Loucy (cell line): ENCODE measurements around the gene TOPBP1.

Experiments
- H2AFZ ChIP-seq: fragments of 200-600 bp; sonication (generic); 2 replicates; pipeline ENCODE4 v1.6.0; 2016; ENCODE audit warnings: antibody characterized with exemption, mild to moderate bottlenecking, low read length, moderate library complexity
- H3F3A ChIP-seq: fragments of 200-600 bp; 2 replicates; pipeline ENCODE4 v1.6.0; 2016; ENCODE audit warnings: antibody characterized with exemption, low read depth, mild to moderate bottlenecking
- H3K27me3 ChIP-seq: fragments of 200-600 bp; sonication (generic); 2 replicates; pipeline ENCODE4 v1.6.1; 2014; ENCODE audit warnings: low read length, mild to moderate bottlenecking; ENCODE audit not compliant: insufficient read depth, poor library complexity, severe bottlenecking
- H3K36me3 ChIP-seq: fragments of 200-600 bp; sonication (generic); 2 replicates; pipeline ENCODE4 v1.6.1; 2016; ENCODE audit warnings: low read length; ENCODE audit not compliant: insufficient read depth
- H3K4me1 ChIP-seq: fragments of 200-600 bp; sonication (generic); 2 replicates; pipeline ENCODE4 v1.5.1; 2014; ENCODE audit warnings: low read length, mild to moderate bottlenecking; ENCODE audit not compliant: insufficient read depth, poor library complexity, severe bottlenecking
- H3K4me2 ChIP-seq: fragments of 200-600 bp; sonication (generic); 2 replicates; pipeline ENCODE4 v1.6.0; 2014; ENCODE audit warnings: antibody characterized with exemption, low read length, low read depth, mild to moderate bottlenecking; ENCODE audit not compliant: poor library complexity, severe bottlenecking
- H3K4me3 ChIP-seq: fragments of 200-600 bp; sonication (generic); 2 replicates; pipeline ENCODE4 v1.5.1; 2014; ENCODE audit warnings: low read length, mild to moderate bottlenecking, mixed read lengths; ENCODE audit not compliant: poor library complexity, severe bottlenecking
- H3K79me2 ChIP-seq: fragments of 200-600 bp; sonication (generic); 2 replicates; pipeline ENCODE4 v1.6.1; 2014; ENCODE audit warnings: low read length; ENCODE audit not compliant: insufficient read depth
- H3K9ac ChIP-seq: fragments of 200-600 bp; sonication (generic); 2 replicates; pipeline ENCODE4 v1.6.0; 2014; ENCODE audit warnings: mild to moderate bottlenecking, low read depth, low read length, moderate library complexity; ENCODE audit not compliant: poor library complexity, severe bottlenecking
- H3K9me2 ChIP-seq: fragments of 200-600 bp; sonication (generic); replicated peaks from 2 replicates; pipeline ENCODE4 v1.6.1; 2016; ENCODE audit warnings: low read depth, low read length, mixed read lengths
- H3K9me3 ChIP-seq: fragments of 200-600 bp; sonication (generic); 2 replicates; pipeline ENCODE4 v1.6.1; 2014; ENCODE audit warnings: mild to moderate bottlenecking, antibody characterized with exemption, low read length, low read depth; ENCODE audit not compliant: insufficient read depth
- H4K20me1 ChIP-seq: fragments of 200-600 bp; sonication (generic); 2 replicates; pipeline ENCODE4 v1.6.0; 2014; ENCODE audit warnings: antibody characterized with exemption, low read length, mild to moderate bottlenecking; ENCODE audit not compliant: insufficient read depth, poor library complexity, severe bottlenecking
- EZH2phosphoT487 ChIP-seq: fragments of 200-600 bp; IDR thresholded peaks from 2 replicates; pipeline ENCODE4 v1.6.1; 2018; ENCODE audit warnings: antibody characterized with exemption, mild to moderate bottlenecking, moderate library complexity, borderline replicate concordance
- TF ChIP-seq, protein P1 (sequence below): fragments of 200-600 bp; sonication (generic); conservative IDR thresholded peaks from 2 replicates; pipeline ENCODE4 v1.5.1; 2014; ENCODE audit warnings: mild to moderate bottlenecking, antibody characterized with exemption, low read length

Gene TOPBP1

DNA sequence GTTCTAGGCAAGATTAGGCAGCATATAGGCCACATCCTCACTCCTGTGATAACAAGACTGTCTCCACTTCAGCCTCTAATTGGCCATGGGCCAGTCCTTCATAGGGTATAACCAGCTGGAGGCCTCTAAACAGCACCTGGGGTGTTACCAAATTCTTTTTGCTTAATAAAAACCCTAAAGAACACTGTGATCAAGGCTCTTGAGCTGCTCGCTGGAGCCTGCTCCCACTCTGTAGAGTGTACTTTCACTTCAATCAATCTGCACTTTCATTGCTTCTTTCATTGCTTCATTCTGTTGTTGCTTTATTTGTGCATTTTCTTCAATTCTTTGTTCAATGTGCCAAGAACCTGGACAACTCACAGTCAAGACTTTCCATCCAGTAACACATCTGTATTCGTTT, 36.2 kb upstream of the TOPBP1 start:
- H3K36me3 ChIP-seq, result no peaks in the 10 kb centered on the region

DNA sequence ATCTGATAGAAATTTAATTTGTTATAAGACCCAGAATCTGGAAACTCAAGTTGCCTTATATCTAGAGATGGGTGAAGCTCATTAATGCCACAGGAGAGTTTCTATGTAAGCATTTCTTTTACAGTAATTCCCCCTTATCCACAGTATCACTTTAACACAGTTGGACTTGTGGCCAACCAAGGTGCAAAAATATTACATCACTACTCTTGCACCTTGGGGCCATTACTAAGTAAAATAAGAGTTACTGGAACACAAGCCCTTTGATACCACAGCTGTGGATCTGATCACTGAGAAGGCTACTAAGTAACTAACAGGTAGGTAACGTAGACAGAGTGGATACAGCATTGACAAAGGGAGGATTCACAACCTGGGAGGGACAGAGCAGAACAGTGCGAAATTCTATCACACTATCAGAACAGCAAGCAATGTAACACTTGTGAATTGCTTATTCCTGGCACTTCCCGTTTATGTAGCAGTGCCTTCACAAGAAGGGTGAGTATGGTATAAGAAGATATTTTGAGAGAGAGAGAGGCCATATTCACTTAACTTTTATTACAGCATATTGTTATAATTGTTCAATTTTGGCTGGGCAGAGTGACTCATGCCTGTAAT, 33.9 kb upstream of the TOPBP1 start:
- Histone ChIP-seq H3K27me3 (no peaks in the 10 kb centered on the region), H4K20me1 (no peaks in the 10 kb centered on the region), H3K9me2 (no peaks in the 10 kb centered on the region), H3K4me2 (no peak overlapping the region), H3K4me1 (no peaks in the 10 kb centered on the region), H3K9ac (no peak overlapping the region), H2AFZ (no peak overlapping the region), H3F3A (no peaks in the 10 kb centered on the region), H3K79me2 (no peaks in the 10 kb centered on the region), H3K36me3 (no peaks in the 10 kb centered on the region), H3K4me3 (no peak overlapping the region), H3K9me3 (no peaks in the 10 kb centered on the region)
- TF ChIP-seq, protein P1, sequence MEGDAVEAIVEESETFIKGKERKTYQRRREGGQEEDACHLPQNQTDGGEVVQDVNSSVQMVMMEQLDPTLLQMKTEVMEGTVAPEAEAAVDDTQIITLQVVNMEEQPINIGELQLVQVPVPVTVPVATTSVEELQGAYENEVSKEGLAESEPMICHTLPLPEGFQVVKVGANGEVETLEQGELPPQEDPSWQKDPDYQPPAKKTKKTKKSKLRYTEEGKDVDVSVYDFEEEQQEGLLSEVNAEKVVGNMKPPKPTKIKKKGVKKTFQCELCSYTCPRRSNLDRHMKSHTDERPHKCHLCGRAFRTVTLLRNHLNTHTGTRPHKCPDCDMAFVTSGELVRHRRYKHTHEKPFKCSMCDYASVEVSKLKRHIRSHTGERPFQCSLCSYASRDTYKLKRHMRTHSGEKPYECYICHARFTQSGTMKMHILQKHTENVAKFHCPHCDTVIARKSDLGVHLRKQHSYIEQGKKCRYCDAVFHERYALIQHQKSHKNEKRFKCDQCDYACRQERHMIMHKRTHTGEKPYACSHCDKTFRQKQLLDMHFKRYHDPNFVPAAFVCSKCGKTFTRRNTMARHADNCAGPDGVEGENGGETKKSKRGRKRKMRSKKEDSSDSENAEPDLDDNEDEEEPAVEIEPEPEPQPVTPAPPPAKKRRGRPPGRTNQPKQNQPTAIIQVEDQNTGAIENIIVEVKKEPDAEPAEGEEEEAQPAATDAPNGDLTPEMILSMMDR, result no peak
- no peak for TF ChIP-seq EZH2phosphoT487

More for the DNA sequence above, 36.2 kb upstream of the TOPBP1 start:
- Histone ChIP-seq H4K20me1 (no peaks in the 10 kb centered on the region), H3K9ac (no peak overlapping the region), H3K27me3 (no peaks in the 10 kb centered on the region), H2AFZ (no peak overlapping the region), H3K9me3 (no peaks in the 10 kb centered on the region), H3K4me2 (no peak overlapping the region), H3K79me2 (no peaks in the 10 kb centered on the region), H3K9me2 (no peaks in the 10 kb centered on the region), H3F3A (no peaks in the 10 kb centered on the region), H3K4me1 (no peaks in the 10 kb centered on the region), H3K4me3 (no peak overlapping the region)
- no peak for TF ChIP-seq EZH2phosphoT487
- TF ChIP-seq, protein P1, result no peak

DNA sequence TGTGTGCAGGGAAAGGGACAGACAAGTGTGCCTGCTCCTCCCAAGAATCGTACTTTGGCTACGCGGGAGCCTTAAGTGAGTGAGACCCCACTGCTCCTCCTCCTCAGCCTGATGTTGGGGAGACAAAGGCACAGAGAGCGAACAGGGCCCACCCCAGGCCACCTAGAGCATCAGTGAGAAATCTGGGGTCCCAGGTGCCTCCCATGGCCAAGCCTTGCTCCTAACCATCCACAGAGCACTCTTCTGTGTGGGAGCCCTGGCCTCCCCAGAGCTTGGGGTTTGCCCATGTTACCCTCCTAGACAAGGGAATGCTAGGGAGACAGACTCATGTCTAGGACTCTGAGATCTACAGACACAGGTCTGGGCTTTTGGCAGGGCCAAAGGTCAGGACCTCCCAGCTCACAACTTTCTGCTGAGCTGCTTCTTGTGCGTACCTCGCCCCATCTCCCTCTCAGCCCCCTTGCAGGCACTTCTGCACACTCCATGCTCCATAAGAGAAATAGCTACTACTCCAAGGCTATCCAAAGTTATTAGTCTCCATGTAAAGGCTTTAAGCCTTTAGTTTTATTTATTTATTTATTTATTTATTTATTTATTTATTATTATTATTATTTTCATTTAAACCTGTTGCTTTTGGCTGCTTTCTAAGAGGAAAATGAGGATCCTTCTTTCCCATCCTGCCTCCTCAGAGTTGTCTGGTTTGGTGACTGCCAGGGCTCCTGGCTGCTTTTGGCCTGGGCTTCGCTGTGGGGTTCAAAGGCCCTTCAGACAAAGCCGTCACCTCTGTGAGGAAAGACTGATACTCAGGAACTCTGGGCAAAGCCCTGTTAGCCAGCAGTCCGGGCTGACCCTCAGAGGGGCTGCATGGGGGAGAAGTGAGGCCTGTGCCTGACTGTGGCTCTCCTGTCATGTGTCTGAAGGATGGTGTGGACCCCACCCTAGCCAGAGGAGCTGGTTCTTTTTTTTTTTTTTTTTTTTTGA, 32.8 kb upstream of the TOPBP1 start:
- H3K4me2 ChIP-seq, result no peak overlapping the region
- no peaks in the 10 kb centered on the region for H3K27me3 ChIP-seq
- TF ChIP-seq, protein P1, result no peak
- no peak for TF ChIP-seq EZH2phosphoT487
- H3K79me2 ChIP-seq, result no peaks in the 10 kb centered on the region
- no peak overlapping the region for H2AFZ ChIP-seq
- no peaks in the 10 kb centered on the region for H3K36me3 ChIP-seq
- no peaks in the 10 kb centered on the region for H4K20me1 ChIP-seq
- H3K4me3 ChIP-seq, result no peak overlapping the region
- no peaks in the 10 kb centered on the region for H3F3A ChIP-seq
- no peaks in the 10 kb centered on the region for H3K4me1 ChIP-seq
- H3K9me3 ChIP-seq, result no peaks in the 10 kb centered on the region
- H3K9ac ChIP-seq, result no peak overlapping the region
- H3K9me2 ChIP-seq, result no peaks in the 10 kb centered on the region
